DND-41 (cell line): ENCODE measurements around the gene PIAS2.
"Not testable (repeated sequence)": the region's sequence is repeated elsewhere in the genome, so short reads cannot be mapped to it uniquely, and the experiment has no call there.

Experiments used
- ATAC-seq: fragments of 200-7000 bp; cut with Tn5 transposase; 3 replicates; pipeline ENCODE4 v1.9.1; 2021; ENCODE audit warnings: low read depth; ENCODE audit not compliant: insufficient read depth
- DNase-seq: peaks from one replicate; pipeline ENCODE4 v3.0.0-alpha.2; 2020
- H2AFZ ChIP-seq: 2 replicates; pipeline ENCODE4 v1.6.0; 2012; ENCODE audit warnings: low read depth, low read length
- H3K27ac ChIP-seq: 2 replicates; pipeline ENCODE4 v1.5.1; 2012; ENCODE audit warnings: low read length, inconsistent platforms
- H3K27me3 ChIP-seq: fragments of 200-600 bp; sonication (generic); 2 replicates; pipeline ENCODE4 v1.6.0; 2012; ENCODE audit warnings: low read length, mild to moderate bottlenecking, inconsistent platforms; ENCODE audit not compliant: insufficient read depth, poor library complexity
- H3K36me3 ChIP-seq: 2 replicates; pipeline ENCODE4 v1.5.1; 2012; ENCODE audit warnings: low read length, inconsistent platforms; ENCODE audit not compliant: insufficient read depth
- H3K4me1 ChIP-seq: 2 replicates; pipeline ENCODE4 v1.5.1; 2012; ENCODE audit warnings: mild to moderate bottlenecking, low read length; ENCODE audit not compliant: insufficient read depth
- H3K4me2 ChIP-seq: 2 replicates; pipeline ENCODE4 v1.6.0; 2012; ENCODE audit warnings: mild to moderate bottlenecking, moderate library complexity, low read length, inconsistent platforms; ENCODE audit not compliant: insufficient read depth
- H3K4me3 ChIP-seq, 2 experiments: fragments of 200-600 bp in 1 of 2; shearing (Covaris generic) in 1 of 2; 2 replicates each; pipeline ENCODE4 v1.5.1; 2012 to 2016; ENCODE audit warnings: inconsistent platforms in 2 of 2, low read length in 2 of 2, mild to moderate bottlenecking in 2 of 2, low read depth in 1 of 2, moderate library complexity in 1 of 2
- H3K79me2 ChIP-seq: 2 replicates; pipeline ENCODE4 v1.6.0; 2012; ENCODE audit warnings: low read length, inconsistent platforms; ENCODE audit not compliant: insufficient read depth
- H3K9ac ChIP-seq: 2 replicates; pipeline ENCODE4 v1.6.0; 2012; ENCODE audit warnings: low read depth, mild to moderate bottlenecking, inconsistent platforms, low read length, moderate library complexity
- H3K9me3 ChIP-seq: 2 replicates; pipeline ENCODE4 v1.5.1; 2012; ENCODE audit warnings: low read length, moderate library complexity, mild to moderate bottlenecking, inconsistent platforms; ENCODE audit not compliant: insufficient read depth, severe bottlenecking
- H4K20me1 ChIP-seq: 2 replicates; pipeline ENCODE4 v1.6.0; 2012; ENCODE audit warnings: low read length; ENCODE audit not compliant: insufficient read depth
- EZH2 ChIP-seq: IDR thresholded peaks from 3 replicates; pipeline ENCODE4 v1.6.1; 2012; ENCODE audit warnings: borderline replicate concordance, low read depth, mild to moderate bottlenecking, moderate library complexity, low read length, inconsistent platforms; ENCODE audit not compliant: severe bottlenecking
- TF ChIP-seq, protein P1 (sequence below): IDR thresholded peaks from 2 replicates; pipeline ENCODE4 v1.5.1; 2012; ENCODE audit warnings: borderline replicate concordance, low read length, moderate library complexity, mild to moderate bottlenecking; ENCODE audit not compliant: poor library complexity, severe bottlenecking; ENCODE audit errors: extremely low read depth

Gene PIAS2

DNA sequence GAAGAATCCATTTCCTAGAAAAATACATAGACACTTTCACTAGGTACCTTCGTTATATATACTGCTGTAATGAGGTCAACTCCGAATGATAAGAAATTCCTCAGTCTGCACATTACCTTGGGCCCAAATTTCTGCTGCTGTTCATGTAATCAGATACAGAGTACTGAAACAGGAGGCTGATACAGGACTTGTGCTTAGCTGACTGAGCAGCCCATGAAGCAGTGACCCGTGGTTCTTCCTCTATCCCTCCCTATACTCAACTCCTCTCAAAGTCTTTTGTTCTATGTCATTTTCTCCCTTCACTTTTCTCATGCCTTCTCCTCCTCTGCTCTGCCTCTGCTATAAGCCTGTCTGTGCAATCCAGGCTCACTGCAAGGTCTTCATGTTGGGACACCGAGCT lies 102.9 kb downstream of the PIAS2 start:
- no peaks in the 10 kb centered on the region for H4K20me1 ChIP-seq
- ATAC-seq, result no peak
- H2AFZ ChIP-seq, result no peak overlapping the region

DNA sequence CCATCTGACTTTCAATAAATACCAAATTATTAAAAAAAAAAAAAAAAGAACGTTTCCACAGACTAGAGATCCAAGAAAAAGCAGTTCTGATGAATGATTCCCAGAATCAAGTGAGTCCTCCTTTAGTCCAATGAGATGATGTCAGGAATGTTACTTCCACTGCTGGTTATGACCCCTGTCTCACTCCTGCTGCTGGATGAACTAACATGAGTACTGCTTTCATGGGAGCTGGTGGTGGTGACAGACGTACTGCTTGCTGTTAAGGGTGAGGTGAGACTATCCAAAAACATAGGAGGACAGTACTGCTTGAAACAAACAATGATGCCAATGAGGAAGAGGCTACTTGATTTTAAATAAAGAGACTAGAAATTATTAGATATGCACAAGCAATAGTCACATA lies 105.0 kb downstream of the PIAS2 start:
- Histone ChIP-seq H3K79me2 (no peaks in the 10 kb centered on the region), H3K9ac (no peak overlapping the region), H3K27ac (no peak overlapping the region), H3K4me1 (no peaks in the 10 kb centered on the region), H3K27me3 (no peaks in the 10 kb centered on the region), H3K4me3 (no peak overlapping the region), H3K36me3 (0 out of 2 replicates have a peak, but pooled peaks cover 3% of the 10 kb centered on the region), H2AFZ (no peak overlapping the region), H3K9me3 (no peaks in the 10 kb centered on the region), H4K20me1 (no peaks in the 10 kb centered on the region), H3K4me2 (no peak overlapping the region)
- no peak for TF ChIP-seq EZH2
- TF ChIP-seq, protein P1, sequence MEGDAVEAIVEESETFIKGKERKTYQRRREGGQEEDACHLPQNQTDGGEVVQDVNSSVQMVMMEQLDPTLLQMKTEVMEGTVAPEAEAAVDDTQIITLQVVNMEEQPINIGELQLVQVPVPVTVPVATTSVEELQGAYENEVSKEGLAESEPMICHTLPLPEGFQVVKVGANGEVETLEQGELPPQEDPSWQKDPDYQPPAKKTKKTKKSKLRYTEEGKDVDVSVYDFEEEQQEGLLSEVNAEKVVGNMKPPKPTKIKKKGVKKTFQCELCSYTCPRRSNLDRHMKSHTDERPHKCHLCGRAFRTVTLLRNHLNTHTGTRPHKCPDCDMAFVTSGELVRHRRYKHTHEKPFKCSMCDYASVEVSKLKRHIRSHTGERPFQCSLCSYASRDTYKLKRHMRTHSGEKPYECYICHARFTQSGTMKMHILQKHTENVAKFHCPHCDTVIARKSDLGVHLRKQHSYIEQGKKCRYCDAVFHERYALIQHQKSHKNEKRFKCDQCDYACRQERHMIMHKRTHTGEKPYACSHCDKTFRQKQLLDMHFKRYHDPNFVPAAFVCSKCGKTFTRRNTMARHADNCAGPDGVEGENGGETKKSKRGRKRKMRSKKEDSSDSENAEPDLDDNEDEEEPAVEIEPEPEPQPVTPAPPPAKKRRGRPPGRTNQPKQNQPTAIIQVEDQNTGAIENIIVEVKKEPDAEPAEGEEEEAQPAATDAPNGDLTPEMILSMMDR, result no peak
- ATAC-seq, result no peak
- DNase-seq, result no peak

More for the DNA sequence above, 102.9 kb downstream of the PIAS2 start:
- no peaks in the 10 kb centered on the region for H3K9me3 ChIP-seq
- no peaks in the 10 kb centered on the region for H3K27me3 ChIP-seq
- H3K4me3 ChIP-seq, result no peak overlapping the region
- TF ChIP-seq, protein P1, result no peak
- TF ChIP-seq EZH2, result no peak
- no peak overlapping the region for H3K4me2 ChIP-seq
- H3K27ac ChIP-seq, result no peak overlapping the region
- H3K4me1 ChIP-seq, result no peaks in the 10 kb centered on the region
- no peaks in the 10 kb centered on the region for H3K79me2 ChIP-seq
- no peak for DNase-seq
- H3K9ac ChIP-seq, result no peak overlapping the region
- no peaks in the 10 kb centered on the region; the same call in 1 of the 2 replicates for H3K36me3 ChIP-seq

DNA sequence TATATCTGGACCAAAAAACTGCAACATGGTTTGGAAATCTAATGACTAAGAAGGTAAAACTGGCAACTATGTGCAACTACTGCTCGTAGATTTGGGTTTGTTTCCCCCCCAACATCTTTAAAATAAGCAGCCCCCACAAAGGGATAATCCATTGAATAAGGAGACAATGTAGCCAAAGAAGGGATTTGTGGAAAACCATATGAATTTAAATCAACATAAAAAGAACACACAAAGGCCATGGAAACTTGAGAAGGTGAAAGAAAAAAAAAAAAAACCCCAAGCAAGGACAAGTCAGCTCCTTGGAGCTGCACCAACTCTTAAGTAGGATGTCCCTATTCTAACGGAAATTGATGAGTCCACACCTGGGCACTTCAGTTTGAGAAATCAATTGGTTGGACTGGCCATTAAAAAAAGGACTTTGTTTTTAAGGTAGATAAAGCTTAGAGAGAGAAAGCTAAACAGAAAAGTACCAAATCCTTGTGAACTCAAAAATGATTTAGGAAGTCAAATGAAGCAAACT lies 106.8 kb downstream of the PIAS2 start:
- Histone ChIP-seq H3K9ac (no peak overlapping the region), H2AFZ (no peak overlapping the region), H3K4me3 (no peak overlapping the region), H3K4me2 (no peak overlapping the region), H3K4me1 (no peaks in the 10 kb centered on the region), H3K36me3 (0 out of 2 replicates have a peak, but pooled peaks cover 3% of the 10 kb centered on the region), H3K79me2 (no peaks in the 10 kb centered on the region), H3K27me3 (no peaks in the 10 kb centered on the region), H4K20me1 (no peaks in the 10 kb centered on the region), H3K27ac (no peak overlapping the region), H3K9me3 (no peaks in the 10 kb centered on the region)
- DNase-seq (no peak), ATAC-seq (no peak)
- TF ChIP-seq, protein P1, result no peak
- TF ChIP-seq EZH2, result no peak

DNA sequence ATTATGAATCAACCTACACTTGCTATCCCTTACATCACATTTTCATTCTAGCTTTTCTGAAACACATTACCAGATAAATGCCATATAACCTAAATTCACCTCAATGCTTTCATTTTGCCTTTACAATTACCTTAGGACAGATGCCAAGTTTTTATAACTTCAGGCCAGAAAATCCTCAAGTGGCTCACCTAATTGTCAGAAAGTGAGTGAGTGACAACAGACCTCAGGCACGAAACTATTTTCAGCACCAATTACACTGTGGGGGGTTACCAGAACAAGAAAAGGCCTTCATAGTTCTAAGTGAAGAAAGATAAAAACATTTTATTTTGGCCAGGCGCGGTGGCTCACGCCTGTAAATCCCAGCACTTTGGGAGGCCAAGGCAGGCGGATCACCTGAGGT lies 108.2 kb downstream of the PIAS2 start:
- no peaks in the 10 kb centered on the region for H3K27me3 ChIP-seq
- DNase-seq (no peak), ATAC-seq (no peak)
- H3K79me2 ChIP-seq, result no peaks in the 10 kb centered on the region
- no peak overlapping the region for H3K9ac ChIP-seq
- no peaks in the 10 kb centered on the region for H4K20me1 ChIP-seq
- no peak overlapping the region for H3K27ac ChIP-seq
- no peak for TF ChIP-seq EZH2
- TF ChIP-seq, protein P1, result no peak
- H2AFZ ChIP-seq, result no peak overlapping the region
- H3K4me3 ChIP-seq, result no peak overlapping the region
- no peaks in the 10 kb centered on the region for H3K9me3 ChIP-seq
- 0 out of 2 replicates have a peak, but pooled peaks cover 3% of the 10 kb centered on the region for H3K36me3 ChIP-seq
- no peak overlapping the region for H3K4me2 ChIP-seq
- no peaks in the 10 kb centered on the region for H3K4me1 ChIP-seq

DNA sequence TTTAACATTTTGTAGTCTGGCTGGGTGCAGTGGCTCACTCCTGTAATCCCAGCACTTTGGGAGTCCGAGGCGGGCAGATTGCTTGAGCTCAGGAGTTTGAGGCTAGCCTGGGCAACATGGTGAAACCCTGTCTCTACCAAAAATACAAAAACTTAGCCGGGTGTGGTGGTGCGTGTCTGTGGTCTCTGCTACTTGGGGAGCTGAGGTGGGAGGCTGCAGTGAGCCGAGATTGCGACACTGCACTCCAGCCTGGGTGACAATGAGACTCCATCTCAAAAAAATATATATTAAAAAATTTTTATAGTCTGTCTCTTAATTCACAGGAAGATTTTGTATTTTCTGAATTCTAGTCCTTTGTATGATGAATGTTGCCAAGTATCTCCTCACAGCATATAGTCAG lies 121.4 kb downstream of the PIAS2 start:
- H3K4me2 ChIP-seq, ATAC-seq, H3K36me3 ChIP-seq, H2AFZ ChIP-seq, DNase-seq, H3K79me2 ChIP-seq, H3K27ac ChIP-seq, H3K9ac ChIP-seq, H4K20me1 ChIP-seq, H3K4me1 ChIP-seq, H3K27me3 ChIP-seq, H3K4me3 ChIP-seq, H3K9me3 ChIP-seq: not testable (repeated sequence)
